WTC11 (cell line): ENCODE results near the gene FHIT. TPM values are rescaled to one million over a fixed set of nuclear protein-coding genes. Genes with fewer than 3 reads are reported as not detected.

ENCODE experiments used
- ATAC-seq: fragments of 200-7000 bp; cut with Tn5 transposase; 2 replicates; pipeline ENCODE4 v1.10.0; 2021; ENCODE audit warnings: mild to moderate bottlenecking, moderate library complexity
- CTCF ChIA-PET: fragments of 300-600 bp; sonication (Branson Sonifier 250); formaldehyde crosslinking; loops from one replicate; lab custom pipeline; 2021; ENCODE audit warnings: antibody characterized with exemption; lab: Charles Lee
- POLR2A ChIA-PET: fragments of 350-600 bp; sonication (Branson Sonifier 250); formaldehyde crosslinking; loops from one replicate; lab custom pipeline; 2021; ENCODE audit warnings: antibody characterized with exemption; lab: Charles Lee
- DNase-seq: peaks from one replicate; pipeline ENCODE4 v3.0.0; 2021; ENCODE audit warnings: low spot score
- H3K27ac Mint-ChIP-seq: 2 replicates; pipeline ENCODE4 v1.8.0; 2021; ENCODE audit warnings: mixed read lengths
- H3K27me3 Mint-ChIP-seq: 2 replicates; pipeline ENCODE4 v1.8.0; 2021; ENCODE audit warnings: low read depth, mild to moderate bottlenecking, moderate library complexity, mixed read lengths
- H3K36me3 Mint-ChIP-seq: 2 replicates; pipeline ENCODE4 v1.8.0; 2021; ENCODE audit warnings: mixed read lengths
- H3K4me1 Mint-ChIP-seq: 2 replicates; pipeline ENCODE4 v1.8.0; 2022; ENCODE audit warnings: mixed read lengths
- H3K4me3 Mint-ChIP-seq: 2 replicates; pipeline ENCODE4 v1.8.0; 2021; ENCODE audit warnings: mild to moderate bottlenecking, moderate library complexity, mixed read lengths
- H3K9me3 Mint-ChIP-seq: 2 replicates; pipeline ENCODE4 v1.8.0; 2021; ENCODE audit warnings: mixed read lengths
- ARID4B ChIP-seq: sonication (generic); formaldehyde crosslinking; IDR thresholded peaks from 2 replicates; pipeline ENCODE4 v1.8.0; 2023; ENCODE audit warnings: missing genetic modification reagents, mild to moderate bottlenecking, borderline replicate concordance
- ATF6 ChIP-seq: sonication (generic); formaldehyde crosslinking; IDR thresholded peaks from 2 replicates; pipeline ENCODE4 v1.8.1; 2023; ENCODE audit warnings: mild to moderate bottlenecking, missing genetic modification reagents
- CDX4 ChIP-seq: fragments of 250-450 bp; sonication (Bioruptor Pico); IDR thresholded peaks from 2 replicates; pipeline ENCODE4 v1.9.0; 2021; ENCODE audit warnings: moderate library complexity, mild to moderate bottlenecking, inconsistent platforms, borderline replicate concordance
- E2F1 ChIP-seq: sonication (generic); formaldehyde crosslinking; IDR thresholded peaks from 2 replicates; pipeline ENCODE4 v1.8.0; 2022; ENCODE audit warnings: mild to moderate bottlenecking, missing genetic modification reagents
- E2F4 ChIP-seq: sonication (generic); formaldehyde crosslinking; IDR thresholded peaks from 2 replicates; pipeline ENCODE4 v1.8.1; 2022; ENCODE audit warnings: low read depth, mild to moderate bottlenecking, moderate library complexity, missing genetic modification reagents, borderline replicate concordance
- HMGXB4 ChIP-seq: sonication (generic); formaldehyde crosslinking; IDR thresholded peaks from 2 replicates; pipeline ENCODE4 v1.8.1; 2023; ENCODE audit warnings: mild to moderate bottlenecking, moderate library complexity, missing genetic modification reagents
- MLX ChIP-seq: sonication (generic); formaldehyde crosslinking; IDR thresholded peaks from 2 replicates; pipeline ENCODE4 v1.8.1; 2023; ENCODE audit warnings: mild to moderate bottlenecking, missing genetic modification reagents, moderate library complexity
- NFATC4 ChIP-seq: fragments of 250-450 bp; sonication (Bioruptor Pico); IDR thresholded peaks from 2 replicates; pipeline ENCODE4 v1.9.0; 2021; ENCODE audit warnings: mild to moderate bottlenecking
- OVOL2 ChIP-seq: fragments of 250-450 bp; sonication (Bioruptor Pico); IDR thresholded peaks from 2 replicates; pipeline ENCODE4 v1.9.0; 2021; ENCODE audit warnings: mild to moderate bottlenecking, borderline replicate concordance
- ZNF423 ChIP-seq: fragments of 250-450 bp; sonication (Bioruptor Pico); IDR thresholded peaks from 2 replicates; pipeline ENCODE4 v2.1.2; 2022; ENCODE audit warnings: mild to moderate bottlenecking, moderate library complexity
- total RNA-seq: library from RNA; stranded (reverse); gene quantifications from 3 replicates; pipeline ENCODE4 v1.2.3, GENCODE V29; 2021
- TF ChIP-seq, protein P1 (sequence below): sonication (generic); formaldehyde crosslinking; conservative IDR thresholded peaks from 2 replicates; pipeline ENCODE4 v1.8.1; 2023; ENCODE audit warnings: mild to moderate bottlenecking, low read depth, missing genetic modification reagents, moderate library complexity
- TF ChIP-seq, protein P2 (sequence below): sonication (generic); formaldehyde crosslinking; IDR thresholded peaks from 2 replicates; pipeline ENCODE4 v1.8.0; 2023; ENCODE audit warnings: missing genetic modification reagents
- TF ChIP-seq, protein P3 (sequence below): sonication (generic); formaldehyde crosslinking; IDR thresholded peaks from 2 replicates; pipeline ENCODE4 v1.8.0; 2022; ENCODE audit warnings: mild to moderate bottlenecking, missing genetic modification reagents
- TF ChIP-seq, protein P4 (sequence below): sonication (generic); formaldehyde crosslinking; IDR thresholded peaks from 2 replicates; pipeline ENCODE4 v1.8.1; 2022; ENCODE audit warnings: mild to moderate bottlenecking, moderate library complexity, missing genetic modification reagents

The FHIT gene
- total RNA-seq, 1 experiment from 2014 or later = 2.6 TPM

DNA sequence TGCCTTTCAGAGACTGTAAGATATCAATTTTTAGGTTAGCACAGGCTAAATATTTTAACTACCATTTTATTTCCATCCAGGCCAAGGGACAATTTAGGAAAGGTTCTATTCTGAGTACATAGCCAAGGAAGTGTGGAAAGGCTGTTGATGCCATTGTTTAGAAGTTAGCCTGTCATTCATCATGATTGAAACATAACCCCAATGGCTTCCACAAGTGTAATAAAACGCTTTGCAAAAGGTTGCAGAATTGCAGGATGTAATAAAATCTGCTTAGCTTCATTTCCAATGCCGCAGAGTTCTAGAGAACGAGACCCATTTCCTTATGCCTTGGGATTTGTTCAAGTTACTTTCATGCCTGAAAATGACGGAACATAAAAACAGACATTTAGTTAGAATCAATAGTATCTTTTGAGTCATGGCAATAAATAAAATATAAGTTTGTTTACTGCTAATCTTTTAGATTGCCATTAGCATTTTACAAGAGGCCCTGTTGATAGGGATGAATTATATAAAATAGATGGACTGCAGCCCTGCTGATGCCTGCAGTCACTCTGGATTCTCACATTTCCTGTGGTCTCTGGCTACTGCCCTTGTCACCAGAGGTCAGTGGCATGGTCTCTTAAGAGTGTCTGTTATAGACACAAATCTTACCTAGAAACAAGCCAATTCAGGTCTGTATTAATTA is 1523.2 kb downstream of the FHIT start:
- ChIA-PET CTCF (no interaction called here), POLR2A (no interaction called here)
- Mint-ChIP-seq H3K27ac (no peak overlapping the region), H3K27me3 (no peaks in the 10 kb centered on the region; the same call in 1 of the 2 replicates), H3K36me3 (no peaks in the 10 kb centered on the region), H3K9me3 (peaks cover 18% of the 10 kb centered on the region), H3K4me3 (no peak overlapping the region), H3K4me1 (peaks cover 7% of the 10 kb centered on the region; the same call in 1 of the 2 replicates)
- TF ChIP-seq ATF6 = no peak
- TF ChIP-seq, protein P1, sequence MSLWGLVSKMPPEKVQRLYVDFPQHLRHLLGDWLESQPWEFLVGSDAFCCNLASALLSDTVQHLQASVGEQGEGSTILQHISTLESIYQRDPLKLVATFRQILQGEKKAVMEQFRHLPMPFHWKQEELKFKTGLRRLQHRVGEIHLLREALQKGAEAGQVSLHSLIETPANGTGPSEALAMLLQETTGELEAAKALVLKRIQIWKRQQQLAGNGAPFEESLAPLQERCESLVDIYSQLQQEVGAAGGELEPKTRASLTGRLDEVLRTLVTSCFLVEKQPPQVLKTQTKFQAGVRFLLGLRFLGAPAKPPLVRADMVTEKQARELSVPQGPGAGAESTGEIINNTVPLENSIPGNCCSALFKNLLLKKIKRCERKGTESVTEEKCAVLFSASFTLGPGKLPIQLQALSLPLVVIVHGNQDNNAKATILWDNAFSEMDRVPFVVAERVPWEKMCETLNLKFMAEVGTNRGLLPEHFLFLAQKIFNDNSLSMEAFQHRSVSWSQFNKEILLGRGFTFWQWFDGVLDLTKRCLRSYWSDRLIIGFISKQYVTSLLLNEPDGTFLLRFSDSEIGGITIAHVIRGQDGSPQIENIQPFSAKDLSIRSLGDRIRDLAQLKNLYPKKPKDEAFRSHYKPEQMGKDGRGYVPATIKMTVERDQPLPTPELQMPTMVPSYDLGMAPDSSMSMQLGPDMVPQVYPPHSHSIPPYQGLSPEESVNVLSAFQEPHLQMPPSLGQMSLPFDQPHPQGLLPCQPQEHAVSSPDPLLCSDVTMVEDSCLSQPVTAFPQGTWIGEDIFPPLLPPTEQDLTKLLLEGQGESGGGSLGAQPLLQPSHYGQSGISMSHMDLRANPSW (CRISPR knock-in tag) = no peak
- TF ChIP-seq MLX (CRISPR knock-in tag) = no peak
- no peak for TF ChIP-seq E2F4 (CRISPR knock-in tag)
- no peak for TF ChIP-seq E2F1 (CRISPR knock-in tag)
- TF ChIP-seq, protein P2, sequence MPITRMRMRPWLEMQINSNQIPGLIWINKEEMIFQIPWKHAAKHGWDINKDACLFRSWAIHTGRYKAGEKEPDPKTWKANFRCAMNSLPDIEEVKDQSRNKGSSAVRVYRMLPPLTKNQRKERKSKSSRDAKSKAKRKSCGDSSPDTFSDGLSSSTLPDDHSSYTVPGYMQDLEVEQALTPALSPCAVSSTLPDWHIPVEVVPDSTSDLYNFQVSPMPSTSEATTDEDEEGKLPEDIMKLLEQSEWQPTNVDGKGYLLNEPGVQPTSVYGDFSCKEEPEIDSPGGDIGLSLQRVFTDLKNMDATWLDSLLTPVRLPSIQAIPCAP (CRISPR knock-in tag) = no peak
- TF ChIP-seq OVOL2 (CRISPR knock-in tag) = no peak
- TF ChIP-seq HMGXB4 (CRISPR knock-in tag) = no peak
- ATAC-seq (no peak), DNase-seq (no peak)

DNA sequence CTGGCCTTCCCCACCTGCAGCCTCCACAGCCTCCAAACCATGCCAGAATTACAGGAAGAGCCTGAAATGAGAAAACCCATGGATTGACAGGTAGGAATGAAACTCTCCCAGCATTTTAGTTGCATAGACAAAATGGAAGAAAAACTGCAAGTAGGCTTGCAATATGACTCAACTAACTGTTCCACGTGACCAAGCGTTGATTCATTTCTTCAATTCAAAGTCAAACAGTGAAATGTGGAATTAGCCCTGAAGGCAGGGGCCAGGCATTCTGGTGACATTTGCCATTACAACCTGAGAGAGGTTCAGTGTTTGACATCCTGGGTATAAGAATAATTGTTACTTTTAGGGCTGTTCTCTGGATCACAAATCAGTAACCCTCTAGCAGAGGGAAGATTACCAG is 1525.0 kb downstream of the FHIT start:
- POLR2A ChIA-PET = no interaction called here
- DNase-seq = no peak
- H3K36me3 Mint-ChIP-seq = no peaks in the 10 kb centered on the region
- TF ChIP-seq, protein P3, sequence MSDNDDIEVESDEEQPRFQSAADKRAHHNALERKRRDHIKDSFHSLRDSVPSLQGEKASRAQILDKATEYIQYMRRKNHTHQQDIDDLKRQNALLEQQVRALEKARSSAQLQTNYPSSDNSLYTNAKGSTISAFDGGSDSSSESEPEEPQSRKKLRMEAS (CRISPR knock-in tag) = no peak
- TF ChIP-seq NFATC4 (CRISPR knock-in tag) (no peak), CDX4 (CRISPR knock-in tag) (no peak), ARID4B (no peak), ZNF423 (CRISPR knock-in tag) (no peak)
- TF ChIP-seq, protein P4, sequence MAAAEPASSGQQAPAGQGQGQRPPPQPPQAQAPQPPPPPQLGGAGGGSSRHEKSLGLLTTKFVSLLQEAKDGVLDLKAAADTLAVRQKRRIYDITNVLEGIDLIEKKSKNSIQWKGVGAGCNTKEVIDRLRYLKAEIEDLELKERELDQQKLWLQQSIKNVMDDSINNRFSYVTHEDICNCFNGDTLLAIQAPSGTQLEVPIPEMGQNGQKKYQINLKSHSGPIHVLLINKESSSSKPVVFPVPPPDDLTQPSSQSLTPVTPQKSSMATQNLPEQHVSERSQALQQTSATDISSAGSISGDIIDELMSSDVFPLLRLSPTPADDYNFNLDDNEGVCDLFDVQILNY (CRISPR knock-in tag) = no peak

More for the DNA sequence above, 1525.0 kb downstream of the FHIT start:
- CTCF ChIA-PET = no interaction called here
- H3K27ac Mint-ChIP-seq = no peak overlapping the region
- ATAC-seq = no peak
- 0 out of 2 replicates have a peak, but pooled peaks cover 2% of the 10 kb centered on the region for H3K4me1 Mint-ChIP-seq
- H3K27me3 Mint-ChIP-seq = no peaks in the 10 kb centered on the region
- peaks cover 18% of the 10 kb centered on the region for H3K9me3 Mint-ChIP-seq
- no peak overlapping the region for H3K4me3 Mint-ChIP-seq
